ENCODE measurements around the gene PRELID3B.
A peak's percentile ranks its signal among the peaks of the same experiment; 100 is the strongest.

Gene PRELID3B

GRCh38 chr20:59073582-59073981, 31.0 kb upstream of the PRELID3B start:
- CTCF ChIA-PET: interaction anchor here (0.9 to 2.6 kb wide), 5 partner anchors 9 to 423 kb away, joined by 3 to 10 read pairs (median 3); partner anchors contain the start of gene STX16
- TF ChIP-seq CTCF (IDR thresholded peaks at IDR 0.05; ENCODE audit: control extremely low read depth, extremely low read depth, low read depth, missing control alignments): no peak
- POLR2A ChIA-PET: no interaction called here
- DNase-seq (ENCODE audit: extremely low spot score): no peak

GRCh38 chr20:59071216-59071615, 28.6 kb upstream of the PRELID3B start:
- DNase-seq (ENCODE audit: extremely low spot score): peak; percentile 35
- TF ChIP-seq CTCF (IDR thresholded peaks at IDR 0.05; ENCODE audit: control extremely low read depth, extremely low read depth, low read depth, missing control alignments): no peak
- POLR2A ChIA-PET: no interaction called here
- CTCF ChIA-PET: interaction anchor here (2.4 kb wide), 1 partner anchor 17 kb away, joined by 10 read pairs; no protein-coding TSS in a partner anchor

GRCh38 chr20:59069026-59069425, 26.4 kb upstream of the PRELID3B start:
- TF ChIP-seq CTCF (IDR thresholded peaks at IDR 0.05; ENCODE audit: control extremely low read depth, extremely low read depth, low read depth, missing control alignments): no peak
- ChIA-PET POLR2A (no interaction called here), CTCF (no interaction called here)
- DNase-seq (ENCODE audit: extremely low spot score): no peak

GRCh38 chr20:59068534-59068933, 25.9 kb upstream of the PRELID3B start:
- no peak for TF ChIP-seq CTCF (IDR thresholded peaks at IDR 0.05; ENCODE audit: control extremely low read depth, extremely low read depth, low read depth, missing control alignments)
- no peak for DNase-seq (ENCODE audit: extremely low spot score)
- CTCF ChIA-PET: interaction anchor here (1.0 kb wide), 1 partner anchor 139 kb away, joined by 4 read pairs; no protein-coding TSS in a partner anchor
- POLR2A ChIA-PET: no interaction called here

GRCh38 chr20:59064214-59064722, 21.7 kb upstream of the PRELID3B start:
- no peak for DNase-seq (ENCODE audit: extremely low spot score)
- TF ChIP-seq CTCF (IDR thresholded peaks at IDR 0.05; ENCODE audit: control extremely low read depth, extremely low read depth, low read depth, missing control alignments): no peak
- CTCF ChIA-PET: interaction anchor here (1.4 kb wide), 1 partner anchor 24 kb away, joined by 4 read pairs; no protein-coding TSS in a partner anchor
- POLR2A ChIA-PET: no interaction called here

- POLR2A ChIA-PET: no interaction called here
- no peak for TF ChIP-seq CTCF (IDR thresholded peaks at IDR 0.05; ENCODE audit: control extremely low read depth, extremely low read depth, low read depth, missing control alignments)
- CTCF ChIA-PET: interaction anchor here (1.4 kb wide), 1 partner anchor 24 kb away, joined by 4 read pairs; no protein-coding TSS in a partner anchor
- DNase-seq (ENCODE audit: extremely low spot score): no peak
Measured at GRCh38 chr20:59063358-59064213, 21.0 kb upstream of the PRELID3B start.
